ENCODE measurements around the gene STAT6. TPM values are rescaled to one million over a fixed set of nuclear protein-coding genes. Genes with fewer than 3 reads are reported as not detected.
A peak's percentile ranks its signal among the peaks of the same experiment; 100 is the strongest.
"Not testable (repeated sequence)": the region's sequence is repeated elsewhere in the genome, so short reads cannot be mapped to it uniquely, and the experiment has no call there.

The STAT6 gene
- polyA plus RNA-seq, 3 donors from 2014 or later = 71.1 to 94.0 (median 89.1) TPM

- H3K27me3 Mint-ChIP-seq (ENCODE audit: low read depth in 3 of 3); H3K27ac Mint-ChIP-seq; DNase-seq; H3K9me3 Mint-ChIP-seq; H3K4me3 Mint-ChIP-seq: not testable (repeated sequence)
- Mint-ChIP-seq H3K36me3 (peaks cover 9 to 17% (median 10%) of the 10 kb centered on the region in 3 donors), H3K4me1 (peaks cover 21 to 24% of the 10 kb centered on the region in 2 donors)
Observed at GRCh38 chr12:57073566-57074450, 37.4 kb downstream of the STAT6 start.

GRCh38 chr12:57072661-57073060 is 38.5 kb downstream of the STAT6 start:
- no peak for DNase-seq

GRCh38 chr12:57069523-57069922 is 41.6 kb downstream of the STAT6 start:
- Mint-ChIP-seq H3K9me3 (no peaks in the 10 kb centered on the region), H3K36me3 (peaks cover 9 to 21% (median 15%) of the 10 kb centered on the region in 3 donors), H3K4me3 (no peak overlapping the region), H3K4me1 (peaks cover 10 to 12% of the 10 kb centered on the region in 2 donors), H3K27me3 (ENCODE audit: low read depth in 3 of 3) (peaks cover 0 to 2% (median 0%) of the 10 kb centered on the region in 3 donors), H3K27ac (peak overlapping the region; percentile 39 to 73 (median 57))
- DNase-seq = peak; percentile 63 to 73 (median 71)

More at GRCh38 chr12:57072661-57073060, 38.5 kb downstream of the STAT6 start:
- Mint-ChIP-seq H3K9me3 (no peaks in the 10 kb centered on the region), H3K4me1 (peaks cover 12% of the 10 kb centered on the region in 2 donors), H3K36me3 (peaks cover 9 to 21% (median 15%) of the 10 kb centered on the region in 3 donors), H3K4me3 (no peak overlapping the region), H3K27ac (peak overlapping the region in 1 of 6 donors; percentile 53), H3K27me3 (ENCODE audit: low read depth in 3 of 3) (peaks cover 0 to 2% (median 0%) of the 10 kb centered on the region in 3 donors)

GRCh38 chr12:57066245-57066644 is 44.9 kb downstream of the STAT6 start:
- DNase-seq = no peak
- Mint-ChIP-seq H3K4me1 (peaks cover 23 to 26% of the 10 kb centered on the region in 2 donors), H3K27me3 (ENCODE audit: low read depth in 3 of 3) (peaks cover 0 to 1% (median 0%) of the 10 kb centered on the region in 3 donors), H3K9me3 (no peaks in the 10 kb centered on the region), H3K4me3 (no peak overlapping the region), H3K36me3 (peaks cover 3 to 14% (median 11%) of the 10 kb centered on the region in 3 donors), H3K27ac (peak overlapping the region in 4 of 6 donors; percentile 49 to 61 (median 56))

- DNase-seq = peak; percentile 60 to 75 (median 66)
- peak overlapping the region; percentile 88 to 96 (median 94) for H3K27ac Mint-ChIP-seq
- H3K4me1 Mint-ChIP-seq = peaks cover 15 to 19% of the 10 kb centered on the region in 2 donors
- H3K9me3 Mint-ChIP-seq = no peaks in the 10 kb centered on the region
- H3K4me3 Mint-ChIP-seq = peak overlapping the region; percentile 62 to 80 (median 67)
- peaks cover 0 to 15% (median 8%) of the 10 kb centered on the region in 3 donors for H3K36me3 Mint-ChIP-seq
- peaks cover 0 to 1% (median 0%) of the 10 kb centered on the region in 3 donors for H3K27me3 Mint-ChIP-seq (ENCODE audit: low read depth in 3 of 3)
Observed at GRCh38 chr12:57063991-57064685, 47.0 kb downstream of the STAT6 start.

- H3K4me3 Mint-ChIP-seq = no peak overlapping the region
Observed at GRCh38 chr12:57058454-57058853, 52.7 kb downstream of the STAT6 start.

GRCh38 chr12:57057067-57057751 is 54.0 kb downstream of the STAT6 start:
- H3K4me3 Mint-ChIP-seq = no peak overlapping the region
- H3K27ac Mint-ChIP-seq = peak overlapping the region in 1 of 6 donors; percentile 48
- peaks cover 0 to 25% (median 13%) of the 10 kb centered on the region in 3 donors for H3K36me3 Mint-ChIP-seq
- no peaks in the 10 kb centered on the region for H3K9me3 Mint-ChIP-seq
- H3K4me1 Mint-ChIP-seq = no peaks in the 10 kb centered on the region
- no peak for DNase-seq
- H3K27me3 Mint-ChIP-seq (ENCODE audit: low read depth in 3 of 3) = peaks cover 0 to 1% (median 0%) of the 10 kb centered on the region in 3 donors

More at GRCh38 chr12:57058454-57058853, 52.7 kb downstream of the STAT6 start:
- Mint-ChIP-seq H3K36me3 (peaks cover 0 to 25% (median 13%) of the 10 kb centered on the region in 3 donors), H3K4me1 (peaks cover 3 to 4% of the 10 kb centered on the region in 2 donors), H3K27me3 (ENCODE audit: low read depth in 3 of 3) (peaks cover 0 to 1% (median 1%) of the 10 kb centered on the region in 3 donors), H3K27ac (peak overlapping the region in 1 of 6 donors; percentile 6), H3K9me3 (no peaks in the 10 kb centered on the region)
- no peak for DNase-seq

GRCh38 chr12:57055824-57056223 is 55.3 kb downstream of the STAT6 start:
- no peak for DNase-seq
- H3K36me3 Mint-ChIP-seq = peaks cover 0 to 23% (median 13%) of the 10 kb centered on the region in 3 donors

GRCh38 chr12:57053901-57054300 is 57.3 kb downstream of the STAT6 start:
- H3K27ac Mint-ChIP-seq; H3K9me3 Mint-ChIP-seq; H3K4me3 Mint-ChIP-seq; DNase-seq; H3K27me3 Mint-ChIP-seq (ENCODE audit: low read depth in 3 of 3): not testable (repeated sequence)
- Mint-ChIP-seq H3K4me1 (peaks cover 4 to 10% of the 10 kb centered on the region in 2 donors), H3K36me3 (peaks cover 0 to 14% (median 9%) of the 10 kb centered on the region in 3 donors)

More at GRCh38 chr12:57055824-57056223, 55.3 kb downstream of the STAT6 start:
- Mint-ChIP-seq H3K4me1 (peaks cover 4 to 6% of the 10 kb centered on the region in 2 donors), H3K4me3 (no peak overlapping the region), H3K27ac (no peak overlapping the region), H3K27me3 (ENCODE audit: low read depth in 3 of 3) (peaks cover 0 to 1% (median under 1%) of the 10 kb centered on the region in 3 donors), H3K9me3 (no peaks in the 10 kb centered on the region)

- H3K27ac Mint-ChIP-seq; H3K36me3 Mint-ChIP-seq; H3K4me3 Mint-ChIP-seq; DNase-seq; H3K27me3 Mint-ChIP-seq (ENCODE audit: low read depth in 3 of 3); H3K9me3 Mint-ChIP-seq: not testable (repeated sequence)
- H3K4me1 Mint-ChIP-seq = peaks cover 6 to 17% of the 10 kb centered on the region in 2 donors
Observed at GRCh38 chr12:57053146-57053545, 58.0 kb downstream of the STAT6 start.

- peaks cover 3 to 11% (median 4%) of the 10 kb centered on the region in 3 donors for H3K27me3 Mint-ChIP-seq (ENCODE audit: low read depth in 3 of 3)
Observed at GRCh38 chr12:57051011-57051410, 60.2 kb downstream of the STAT6 start.

GRCh38 chr12:57049890-57050289 is 61.3 kb downstream of the STAT6 start, which contains the start of gene MYO1A:
MYO1A (minus strand) TSS chr12:57050129; CDS start chr12:57048323, 1,806 bp downstream.
- Mint-ChIP-seq H3K4me1 (peaks cover 25 to 42% of the 10 kb centered on the region in 2 donors), H3K27me3 (ENCODE audit: low read depth in 3 of 3) (peaks cover 6 to 11% (median 8%) of the 10 kb centered on the region in 3 donors), H3K36me3 (peaks cover 0 to 3% (median 0%) of the 10 kb centered on the region in 3 donors), H3K4me3 (no peak within 1 kb of the TSS), H3K27ac (no peak within 1 kb of the TSS), H3K9me3 (no peaks in the 10 kb centered on the region)
- DNase-seq = no peak

More at GRCh38 chr12:57051011-57051410, 60.2 kb downstream of the STAT6 start:
- DNase-seq = no peak
- peaks cover 25 to 38% of the 10 kb centered on the region in 2 donors for H3K4me1 Mint-ChIP-seq
- H3K36me3 Mint-ChIP-seq = peaks cover 0 to 3% (median 0%) of the 10 kb centered on the region in 3 donors
- no peak overlapping the region for H3K4me3 Mint-ChIP-seq
- H3K9me3 Mint-ChIP-seq = no peaks in the 10 kb centered on the region
- H3K27ac Mint-ChIP-seq = no peak overlapping the region

GRCh38 chr12:57049119-57049446 is 62.1 kb downstream of the STAT6 start:
- Mint-ChIP-seq H3K36me3 (peaks cover 0 to 3% (median 0%) of the 10 kb centered on the region in 3 donors), H3K4me3 (no peak overlapping the region), H3K9me3 (no peaks in the 10 kb centered on the region), H3K4me1 (peaks cover 25 to 42% of the 10 kb centered on the region in 2 donors), H3K27me3 (ENCODE audit: low read depth in 3 of 3) (peaks cover 6 to 11% (median 9%) of the 10 kb centered on the region in 3 donors), H3K27ac (no peak overlapping the region)
- DNase-seq = no peak

Data from immature natural killer cell (primary cell).